Esophagus muscularis mucosa (tissue), 3 donors: Measurements from ENCODE around the gene PPARA.

Experiments
- CTCF ChIP-seq, 3 experiments: fragments of 200-600 bp in 2 of 3; fragments of 450-650 bp in 1 of 3; sonication (generic) in 2 of 3; IDR thresholded peaks; one replicate each; pipeline ENCODE4 v1.5.1; 2017 to 2019; ENCODE audit warnings: antibody characterized with exemption in 3 of 3, mild to moderate bottlenecking in 2 of 3, moderate library complexity in 1 of 3
- POLR2A ChIP-seq: fragments of 450-650 bp; IDR thresholded peaks from one replicate; pipeline ENCODE4 v1.6.1; 2017; ENCODE audit warnings: antibody characterized with exemption, moderate library complexity, mild to moderate bottlenecking, low read depth
- POLR2AphosphoS5 ChIP-seq, 2 donors: sonication (generic); formaldehyde crosslinking; IDR thresholded peaks; one replicate each; pipeline ENCODE4 v1.6.1; 2017; ENCODE audit warnings: antibody characterized with exemption in 2 of 2

- TF ChIP-seq POLR2A (no peak), CTCF (IDR thresholded peaks at IDR 0.05) (no peak), POLR2AphosphoS5 (IDR thresholded peaks at IDR 0.05) (no peak)
Measured at GRCh38 chr22:46175631-46176030, 25.3 kb downstream of the PPARA start.
